Activated naive CD4-positive, alpha-beta T cell treated with anti-CD3 and anti-CD28 coated beads for 36 hours (primary cell): ENCODE measurements around the gene ANK3. TPM values are rescaled to one million over a fixed set of nuclear protein-coding genes. Genes with fewer than 3 reads are reported as not detected.

ENCODE experiments used
- CTCF ChIA-PET: fragments of 350-600 bp; sonication (Branson Sonifier 250); formaldehyde crosslinking; loops from one replicate; lab custom pipeline; 2021; ENCODE audit warnings: antibody characterized with exemption; lab: Charles Lee
- DNase-seq: peaks from one replicate; pipeline ENCODE4 v3.0.0-alpha.2; 2020
- H3K27ac Mint-ChIP-seq: one replicate; pipeline ENCODE4 v1.8.0; 2021; ENCODE audit warnings: mild to moderate bottlenecking, mixed read lengths
- H3K27me3 Mint-ChIP-seq: one replicate; pipeline ENCODE4 v1.8.0; 2021; ENCODE audit warnings: low read depth, mixed read lengths
- H3K36me3 Mint-ChIP-seq: one replicate; pipeline ENCODE4 v1.8.0; 2021; ENCODE audit warnings: low read depth, mixed read lengths
- H3K4me1 Mint-ChIP-seq: one replicate; pipeline ENCODE4 v1.8.0; 2021; ENCODE audit warnings: low read depth, mixed read lengths
- H3K4me3 Mint-ChIP-seq: one replicate; pipeline ENCODE4 v1.8.0; 2021; ENCODE audit warnings: mild to moderate bottlenecking, moderate library complexity, mixed read lengths
- H3K9me3 Mint-ChIP-seq: one replicate; pipeline ENCODE4 v1.8.0; 2021; ENCODE audit warnings: mixed read lengths
- intact Hi-C: fragments of 100-400 bp; cut with micrococcal nuclease; formaldehyde crosslinking; loops from one replicate; pipeline ENCODE4 v1.15.1; 2023
- total RNA-seq, 2 experiments: library from RNA; stranded (reverse); gene quantifications; one replicate each; pipeline ENCODE4 v1.2.3, GENCODE V29; 2021

Gene ANK3
- total RNA-seq, 2 experiments from 2014 or later = 11.2 to 13.0 TPM

- no peaks in the 10 kb centered on the region for H3K4me1 Mint-ChIP-seq
- DNase-seq = no peak
- intact Hi-C loops = no loop called here
- H3K36me3 Mint-ChIP-seq = no peaks in the 10 kb centered on the region
- H3K9me3 Mint-ChIP-seq = no peaks in the 10 kb centered on the region
- H3K4me3 Mint-ChIP-seq = no peak overlapping the region
- no peak overlapping the region for H3K27ac Mint-ChIP-seq
- CTCF ChIA-PET = no interaction called here
- H3K27me3 Mint-ChIP-seq = no peaks in the 10 kb centered on the region
Measured at GRCh38 chr10:60086862-60087261, 302.8 kb downstream of the ANK3 start.

GRCh38 chr10:60086421-60086820 lies 303.3 kb downstream of the ANK3 start:
- Mint-ChIP-seq H3K4me1 (no peaks in the 10 kb centered on the region), H3K36me3 (no peaks in the 10 kb centered on the region), H3K4me3 (no peak overlapping the region), H3K9me3 (no peaks in the 10 kb centered on the region), H3K27ac (no peak overlapping the region), H3K27me3 (no peaks in the 10 kb centered on the region)
- DNase-seq = no peak
- intact Hi-C loops = no loop called here
- CTCF ChIA-PET = no interaction called here

GRCh38 chr10:60082744-60083344 lies 306.8 kb downstream of the ANK3 start:
- H3K27ac Mint-ChIP-seq = no peak overlapping the region
- no peaks in the 10 kb centered on the region for H3K27me3 Mint-ChIP-seq
- H3K36me3 Mint-ChIP-seq = peaks cover 2% of the 10 kb centered on the region
- H3K4me3 Mint-ChIP-seq = no peak overlapping the region
- intact Hi-C loops = no loop called here
- CTCF ChIA-PET = no interaction called here
- H3K9me3 Mint-ChIP-seq = no peaks in the 10 kb centered on the region
- H3K4me1 Mint-ChIP-seq = no peaks in the 10 kb centered on the region
- no peak for DNase-seq

GRCh38 chr10:60082341-60082740 lies 307.3 kb downstream of the ANK3 start:
- no peak for DNase-seq
- Mint-ChIP-seq H3K4me1 (no peaks in the 10 kb centered on the region), H3K4me3 (no peak overlapping the region), H3K27me3 (no peaks in the 10 kb centered on the region), H3K36me3 (peaks cover 2% of the 10 kb centered on the region), H3K9me3 (no peaks in the 10 kb centered on the region), H3K27ac (no peak overlapping the region)
- CTCF ChIA-PET = no interaction called here
- intact Hi-C loops = no loop called here

GRCh38 chr10:60073781-60074656 lies 315.7 kb downstream of the ANK3 start:
- Mint-ChIP-seq H3K27ac (no peak overlapping the region), H3K4me3 (no peak overlapping the region), H3K9me3 (no peaks in the 10 kb centered on the region), H3K4me1 (no peaks in the 10 kb centered on the region), H3K27me3 (no peaks in the 10 kb centered on the region), H3K36me3 (peaks cover 9% of the 10 kb centered on the region)
- CTCF ChIA-PET = no interaction called here
- intact Hi-C loops = no loop called here
- DNase-seq = no peak

GRCh38 chr10:60073397-60073780 lies 316.3 kb downstream of the ANK3 start:
- Mint-ChIP-seq H3K4me1 (no peaks in the 10 kb centered on the region), H3K27me3 (no peaks in the 10 kb centered on the region), H3K27ac (no peak overlapping the region), H3K4me3 (no peak overlapping the region), H3K9me3 (no peaks in the 10 kb centered on the region), H3K36me3 (peaks cover 11% of the 10 kb centered on the region)
- no peak for DNase-seq
- CTCF ChIA-PET = no interaction called here
- intact Hi-C loops = no loop called here

- CTCF ChIA-PET = no interaction called here
- no peak overlapping the region for H3K4me3 Mint-ChIP-seq
- no peak overlapping the region for H3K27ac Mint-ChIP-seq
- intact Hi-C loops = no loop called here
- no peak for DNase-seq
- peaks cover 4% of the 10 kb centered on the region for H3K36me3 Mint-ChIP-seq
- H3K9me3 Mint-ChIP-seq = no peaks in the 10 kb centered on the region
- H3K27me3 Mint-ChIP-seq = no peaks in the 10 kb centered on the region
- no peaks in the 10 kb centered on the region for H3K4me1 Mint-ChIP-seq
Measured at GRCh38 chr10:60069311-60069710, 320.4 kb downstream of the ANK3 start.

GRCh38 chr10:60050366-60050765 lies 339.3 kb downstream of the ANK3 start:
- CTCF ChIA-PET = no interaction called here
- Mint-ChIP-seq H3K36me3 (peaks cover 4% of the 10 kb centered on the region), H3K4me3 (no peak overlapping the region), H3K9me3 (no peaks in the 10 kb centered on the region), H3K27ac (no peak overlapping the region), H3K4me1 (no peaks in the 10 kb centered on the region), H3K27me3 (no peaks in the 10 kb centered on the region)
- DNase-seq = no peak
- intact Hi-C loops = no loop called here

GRCh38 chr10:60048091-60048501 lies 341.6 kb downstream of the ANK3 start:
- no peak for DNase-seq
- H3K36me3 Mint-ChIP-seq = peaks cover 3% of the 10 kb centered on the region
- H3K9me3 Mint-ChIP-seq = no peaks in the 10 kb centered on the region
- H3K4me1 Mint-ChIP-seq = no peaks in the 10 kb centered on the region
- H3K4me3 Mint-ChIP-seq = no peak overlapping the region
- no peak overlapping the region for H3K27ac Mint-ChIP-seq
- CTCF ChIA-PET = no interaction called here
- no peaks in the 10 kb centered on the region for H3K27me3 Mint-ChIP-seq
- intact Hi-C loops = no loop called here

GRCh38 chr10:60045571-60045970 lies 344.1 kb downstream of the ANK3 start:
- Mint-ChIP-seq H3K27me3 (no peaks in the 10 kb centered on the region), H3K4me1 (no peaks in the 10 kb centered on the region), H3K4me3 (no peak overlapping the region), H3K27ac (no peak overlapping the region), H3K9me3 (no peaks in the 10 kb centered on the region), H3K36me3 (peaks cover 2% of the 10 kb centered on the region)
- CTCF ChIA-PET = interaction anchor here (0.9 kb wide), 1 partner anchor 33 kb away, joined by 4 read pairs; no protein-coding TSS in a partner anchor
- intact Hi-C loops = no loop called here
- DNase-seq = no peak

GRCh38 chr10:60044971-60045370 lies 344.7 kb downstream of the ANK3 start:
- CTCF ChIA-PET = no interaction called here
- intact Hi-C loops = no loop called here
- Mint-ChIP-seq H3K36me3 (peaks cover 2% of the 10 kb centered on the region), H3K27ac (no peak overlapping the region), H3K4me3 (no peak overlapping the region), H3K4me1 (no peaks in the 10 kb centered on the region), H3K27me3 (no peaks in the 10 kb centered on the region), H3K9me3 (no peaks in the 10 kb centered on the region)
- no peak for DNase-seq

GRCh38 chr10:60044242-60044641 lies 345.4 kb downstream of the ANK3 start:
- peaks cover 2% of the 10 kb centered on the region for H3K36me3 Mint-ChIP-seq
- H3K27me3 Mint-ChIP-seq = no peaks in the 10 kb centered on the region
- no peak overlapping the region for H3K27ac Mint-ChIP-seq
- H3K9me3 Mint-ChIP-seq = no peaks in the 10 kb centered on the region
- DNase-seq = no peak
- H3K4me3 Mint-ChIP-seq = no peak overlapping the region
- intact Hi-C loops = no loop called here
- CTCF ChIA-PET = no interaction called here
- H3K4me1 Mint-ChIP-seq = no peaks in the 10 kb centered on the region
